Body of pancreas (tissue), 4 donors: ENCODE measurements around the gene RICTOR.

Source experiments
- CTCF ChIP-seq, 7 experiments: fragments of 450-650 bp in 4 of 7; fragments of 200-600 bp in 3 of 7; sonication (generic) in 3 of 7; IDR thresholded peaks; one replicate each; pipeline ENCODE4 v1.5.1; 2016 to 2019; ENCODE audit warnings: antibody characterized with exemption in 7 of 7
- POLR2A ChIP-seq, 3 donors: fragments of 450-650 bp; IDR thresholded peaks; one replicate each; pipeline ENCODE4 v1.6.1; 2016; ENCODE audit warnings: antibody characterized with exemption in 3 of 3, mild to moderate bottlenecking in 2 of 3

GRCh38 chr5:39115644-39116343 is 41.6 kb upstream of the RICTOR start:
- TF ChIP-seq POLR2A (IDR thresholded peaks at IDR 0.05): no peak
- TF ChIP-seq CTCF (IDR thresholded peaks at IDR 0.05): no peak
